GM12878 (cell line): ENCODE data around the gene COA1. TPM values are rescaled to one million over a fixed set of nuclear protein-coding genes. Genes with fewer than 3 reads are reported as not detected.

ENCODE experiments used
- ATAC-seq: fragments of 200-7000 bp; cut with Tn5 transposase; 3 replicates; pipeline ENCODE4 v1.9.1; 2020; ENCODE audit warnings: mild to moderate bottlenecking, moderate library complexity
- BruUV-seq: library from RNA; stranded (reverse); fragments of 400-500 nt; replicated peaks from 2 replicates; lab custom pipeline; 2021; lab: Mats Ljungman, UMichigan
- CTCF ChIA-PET: fragments of 300-600 bp; sonication (Branson Sonifier 250); formaldehyde crosslinking; extraction: SDS; loops from one replicate; lab custom pipeline; 2021; ENCODE audit warnings: inconsistent platforms; lab: Yijun Ruan, JAX
- POLR2A ChIA-PET: fragments of 350-600 bp; formaldehyde crosslinking; extraction: SDS; loops from one replicate; lab custom pipeline; 2021; ENCODE audit warnings: inconsistent platforms; lab: Charles Lee
- RAD21 ChIA-PET: fragments of 300-600 bp; sonication (Branson Sonifier 250); formaldehyde crosslinking; loops from one replicate; lab custom pipeline; 2023; ENCODE audit warnings: antibody characterized with exemption; ENCODE audit not compliant: unreplicated experiment; lab: Charles Lee
- SMC1A ChIA-PET: fragments of 300-600 bp; sonication (Branson Sonifier 250); formaldehyde crosslinking; loops from one replicate; lab custom pipeline; 2023; ENCODE audit not compliant: unreplicated experiment, uncharacterized antibody; lab: Charles Lee
- DNase-seq: peaks from one replicate; pipeline ENCODE4 v3.0.0-alpha.2; 2011; ENCODE audit warnings: low read depth, low spot score
- FAIRE-seq: peaks from 3 replicates; lab custom pipeline; 2011; peaks lifted over from hg19 to GRCh38; lab: Jason Lieb, UNC
- H2AFZ ChIP-seq: 2 replicates; pipeline ENCODE4 v1.6.0; 2011; ENCODE audit warnings: low read depth, low read length, control low read depth; ENCODE audit not compliant: control insufficient read depth
- H3K27ac ChIP-seq: 2 replicates; pipeline ENCODE4 v1.5.1; 2011; ENCODE audit warnings: control low read depth; ENCODE audit not compliant: control insufficient read depth, insufficient read depth
- H3K27me3 ChIP-seq, 2 experiments: replicated peaks in 1 of 2; 2 replicates each; pipeline versions ENCODE4 v1.6.0 to v1.6.1; 2011; ENCODE audit warnings: low read length in 1 of 2; ENCODE audit not compliant: control insufficient read depth in 2 of 2, insufficient read depth in 2 of 2
- H3K36me3 ChIP-seq, 2 experiments: 2 replicates each; pipeline ENCODE4 v1.5.1; 2011; ENCODE audit warnings: low read length in 1 of 2; ENCODE audit not compliant: control insufficient read depth in 2 of 2, insufficient read depth in 2 of 2
- H3K4me1 ChIP-seq: 2 replicates; pipeline ENCODE4 v1.6.1; 2011; ENCODE audit warnings: mild to moderate bottlenecking, low read length, moderate library complexity, mixed read lengths; ENCODE audit not compliant: control insufficient read depth, insufficient read depth
- H3K4me2 ChIP-seq: 2 replicates; pipeline ENCODE4 v1.6.0; 2011; ENCODE audit warnings: control low read depth; ENCODE audit not compliant: control insufficient read depth, insufficient read depth
- H3K4me3 ChIP-seq: fragments of 200-600 bp; sonication (generic); 2 replicates; pipeline ENCODE4 v1.5.1; 2016
- H3K79me2 ChIP-seq: 2 replicates; pipeline ENCODE4 v1.6.0; 2011; ENCODE audit warnings: low read length; ENCODE audit not compliant: control insufficient read depth, insufficient read depth
- H3K9ac ChIP-seq: 2 replicates; pipeline ENCODE4 v1.8.0; 2011; ENCODE audit warnings: low read length, control low read depth, mixed read lengths; ENCODE audit not compliant: control insufficient read depth, insufficient read depth
- H3K9me3 ChIP-seq: replicated peaks from 3 replicates; pipeline ENCODE4 v1.5.1; 2011; ENCODE audit warnings: mild to moderate bottlenecking, low read length; ENCODE audit not compliant: control insufficient read depth, insufficient read depth
- H4K20me1 ChIP-seq: 2 replicates; pipeline ENCODE4 v1.6.0; 2011; ENCODE audit not compliant: control insufficient read depth, insufficient read depth
- GABPA ChIP-seq: IDR thresholded peaks from 2 replicates; pipeline ENCODE4 v1.6.1; 2014; ENCODE audit warnings: antibody characterized with exemption, low read depth, mild to moderate bottlenecking, inconsistent platforms
- HDAC6 ChIP-seq: fragments of 200-600 bp; sonication (generic); IDR thresholded peaks from one replicate; pipeline ENCODE4 v1.8.0; 2017; ENCODE audit warnings: antibody characterized with exemption; ENCODE audit not compliant: unreplicated experiment
- NKRF ChIP-seq: fragments of 450-650 bp; conservative IDR thresholded peaks from 2 replicates; pipeline ENCODE4 v1.6.1; 2017; ENCODE audit warnings: mild to moderate bottlenecking, moderate library complexity
- PML ChIP-seq: IDR thresholded peaks from 2 replicates; pipeline ENCODE4 v1.6.1; 2012; ENCODE audit warnings: low read length, inconsistent platforms
- RBBP5 ChIP-seq: fragments of 200-600 bp; sonication (generic); conservative IDR thresholded peaks from 2 replicates; pipeline ENCODE4 v1.6.1; 2016
- SMAD1 ChIP-seq: fragments of 450-650 bp; IDR thresholded peaks from 2 replicates; pipeline ENCODE4 v1.6.1; 2018; ENCODE audit warnings: mild to moderate bottlenecking, low read depth; ENCODE audit not compliant: partially characterized antibody
- SUPT20H ChIP-seq: IDR thresholded peaks from 2 replicates; pipeline ENCODE4 v1.6.1; 2011; ENCODE audit warnings: low read depth, mild to moderate bottlenecking, low read length, moderate library complexity, borderline replicate concordance; ENCODE audit not compliant: control insufficient read depth
- WGBS: methylation state at CpG from one replicate; pipeline ENCODE4 v1.1.6; 2016; ENCODE audit warnings: low lambda C conversion rate; ENCODE audit not compliant: insufficient replicate concordance, insufficient coverage; ENCODE audit errors: missing lambda C conversion rate; 5-methylcytosine and 5-hydroxymethylcytosine counted together
- in situ Hi-C: fragments of 300-500 bp; cut with MboI; formaldehyde crosslinking; loops from 9 replicates; pipeline ENCODE4 v1.14.3; 2018; ENCODE audit warnings: mixed read lengths
- intact Hi-C: fragments of 100-400 bp; cut with micrococcal nuclease; formaldehyde crosslinking; loops from one replicate; pipeline ENCODE4 v1.14.2; 2022; ENCODE audit not compliant: unreplicated experiment
- polyA plus RNA-seq, 11 experiments: library from polyadenylated mRNA; depleted of rRNA in 4 of 11; unstranded in 6 of 11; stranded (reverse) in 5 of 11; fragments of >200 nt; fragmentation: Nextera tagmentation in 4 of 11; fragmentation: Illumina TruSeq in 1 of 11; extraction: Ambion mirVana in 4 of 11; extraction: Trizol in 1 of 11; gene quantifications; 1 replicate in 1 of 11; 2 replicates in 10 of 11; pipeline versions ENCODE4 v1.2.1 to v1.2.3, GENCODE V29; 2011 to 2016; ENCODE audit warnings: inconsistent platforms in 2 of 11, missing spikeins in 2 of 11, low read depth in 1 of 11
- total RNA-seq, 4 experiments: library from RNA; depleted of rRNA in 3 of 4; stranded (reverse); fragments of >200 nt in 3 of 4; fragmentation: Illumina TruSeq in 1 of 4; extraction: Trizol in 1 of 4; gene quantifications; 2 replicates each; pipeline versions ENCODE4 v1.2.1 to v1.2.3, GENCODE V29; 2013 to 2021
- TF ChIP-seq, protein P1 (sequence below): fragments of 150-350 bp; IDR thresholded peaks from 2 replicates; pipeline ENCODE4 v1.6.1; 2014; ENCODE audit warnings: mild to moderate bottlenecking, low read depth, low read length

COA1 gene
- total and polyA plus RNA-seq, 10 of the 15 experiments (the other 5 are each of a cell fraction or from before 2014, with no cell fraction given) = 83.1 to 258 (median 111) TPM

DNA sequence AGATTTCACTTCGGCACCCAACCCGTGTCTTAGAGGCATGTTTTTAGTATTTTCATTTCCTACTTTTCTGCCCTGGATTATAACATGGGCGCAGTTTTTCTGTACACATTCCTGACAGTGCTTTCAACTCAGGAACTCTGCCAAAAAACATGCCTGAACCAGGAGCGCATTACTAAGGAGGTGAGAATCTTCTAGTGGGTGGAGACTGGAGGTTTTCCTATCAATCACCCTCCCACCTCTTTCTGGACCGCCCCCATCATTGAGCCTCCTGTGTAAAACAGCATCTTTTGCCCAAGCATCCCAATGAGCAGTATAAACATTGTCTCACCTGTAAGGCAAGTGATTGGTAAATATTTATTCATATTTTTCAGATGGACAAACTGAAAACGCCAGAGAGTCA is 93.2 kb downstream of the COA1 start:
- 98% methylated on average over 6 of the region's 6 CpGs for WGBS
- Histone ChIP-seq H3K9me3 (no peaks in the 10 kb centered on the region), H4K20me1 (peaks cover 3% of the 10 kb centered on the region; the same call in 1 of the 2 replicates), H3K27me3 (no peaks in the 10 kb centered on the region), H3K4me2 (no peak overlapping the region), H2AFZ (no peak overlapping the region), H3K4me3 (no peak overlapping the region), H3K36me3 (peaks cover 15 to 52% of the 10 kb centered on the region in 2 experiments), H3K79me2 (no peaks in the 10 kb centered on the region), H3K27ac (no peak overlapping the region), H3K9ac (no peak overlapping the region), H3K4me1 (peaks cover 8% of the 10 kb centered on the region; the same call in 1 of the 2 replicates)
- intact Hi-C loops = no loop called here
- no peak for FAIRE-seq
- no peak for TF ChIP-seq RBBP5
- TF ChIP-seq, protein P1, sequence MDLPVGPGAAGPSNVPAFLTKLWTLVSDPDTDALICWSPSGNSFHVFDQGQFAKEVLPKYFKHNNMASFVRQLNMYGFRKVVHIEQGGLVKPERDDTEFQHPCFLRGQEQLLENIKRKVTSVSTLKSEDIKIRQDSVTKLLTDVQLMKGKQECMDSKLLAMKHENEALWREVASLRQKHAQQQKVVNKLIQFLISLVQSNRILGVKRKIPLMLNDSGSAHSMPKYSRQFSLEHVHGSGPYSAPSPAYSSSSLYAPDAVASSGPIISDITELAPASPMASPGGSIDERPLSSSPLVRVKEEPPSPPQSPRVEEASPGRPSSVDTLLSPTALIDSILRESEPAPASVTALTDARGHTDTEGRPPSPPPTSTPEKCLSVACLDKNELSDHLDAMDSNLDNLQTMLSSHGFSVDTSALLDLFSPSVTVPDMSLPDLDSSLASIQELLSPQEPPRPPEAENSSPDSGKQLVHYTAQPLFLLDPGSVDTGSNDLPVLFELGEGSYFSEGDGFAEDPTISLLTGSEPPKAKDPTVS = no peak
- no peak for TF ChIP-seq HDAC6
- no peak for TF ChIP-seq PML
- no peak for TF ChIP-seq GABPA
- no peak for TF ChIP-seq SUPT20H
- TF ChIP-seq NKRF = no peak
- TF ChIP-seq SMAD1 = no peak
- SMC1A ChIA-PET = interaction anchor here (0.9 kb wide), 1 partner anchor 54 kb away, joined by 3 read pairs; no protein-coding TSS in a partner anchor
- no peak for ATAC-seq
- CTCF ChIA-PET = interaction anchor here (0.9 to 3.4 kb wide), 2 partner anchors 54 to 120 kb away, joined by 3 to 12 read pairs; partner anchors contain the start of gene STK17A
- BruUV-seq = no TSS peak
- no peak for DNase-seq
- in situ Hi-C loops = no loop called here
- RAD21 ChIA-PET = interaction anchor here (0.9 kb wide), 1 partner anchor 53 kb away, joined by 4 read pairs; the partner anchor contains the start of gene STK17A
- POLR2A ChIA-PET = no interaction called here
